ENCODE results near the gene CPAMD8. TPM values are rescaled to one million over a fixed set of nuclear protein-coding genes. Genes with fewer than 3 reads are reported as not detected.

CPAMD8 gene
- total and polyA plus RNA-seq, 9 of the 15 experiments (the other 6 are each of a cell fraction or from before 2014, with no cell fraction given) = 0.20 to 2.1 (median 1.3) TPM

GRCh38 chr19:16897029-16897855 is 129.4 kb downstream of the CPAMD8 start (continued):
- TF ChIP-seq ARID3A (IDR thresholded peaks at IDR 0.05; ENCODE audit: borderline replicate concordance, low read depth, low read length) (no peak), SIN3B (IDR thresholded peaks at IDR 0.05; ENCODE audit: low read depth) (no peak; the same call in 1 of the 2 replicates), ZBTB8A (IDR thresholded peaks at IDR 0.05; ENCODE audit: partially characterized antibody) (no peak), NR3C1 (CRISPR knock-in tag; IDR thresholded peaks at IDR 0.05) (0 out of 2 replicates have a peak, but pooled peaks have one; percentile 45), ZBTB5 (IDR thresholded peaks at IDR 0.05) (no peak), ZNF75A (CRISPR knock-in tag; IDR thresholded peaks at IDR 0.05) (no peak), MAX (CRISPR knock-in tag; IDR thresholded peaks at IDR 0.05) (peak; percentile 76), SNIP1 (IDR thresholded peaks at IDR 0.05; ENCODE audit: low read depth) (no peak), ELF4 (CRISPR knock-in tag; IDR thresholded peaks at IDR 0.05) (peak; percentile 75; the same call in 1 of the 2 replicates), HDGF (IDR thresholded peaks at IDR 0.05) (peak; percentile 70; the same call in 1 of the 2 replicates), KLF16 (IDR thresholded peaks at IDR 0.05) (no peak), SAFB (IDR thresholded peaks at IDR 0.05; ENCODE audit: borderline replicate concordance, low read depth, low read length) (peak; percentile 65; the same call in 1 of the 2 replicates), PCBP1 (IDR thresholded peaks at IDR 0.05; ENCODE audit: low read depth, low read length, poor library complexity, severe bottlenecking) (no peak), TFAM (CRISPR knock-in tag; conservative IDR thresholded peaks at IDR 0.05) (no peak), TCF15 (CRISPR knock-in tag; IDR thresholded peaks at IDR 0.05) (no peak), ZBTB2 (IDR thresholded peaks at IDR 0.05) (peak; percentile 39; the same call in 1 of the 2 replicates), ZNF740 (CRISPR knock-in tag; IDR thresholded peaks at IDR 0.05) (no peak), ZNF740 (tag; IDR thresholded peaks at IDR 0.05) (no peak), GTF2E2 (tag; IDR thresholded peaks at IDR 0.05) (no peak), PPARD (CRISPR knock-in tag; IDR thresholded peaks at IDR 0.05) (no peak), ZNF431 (CRISPR knock-in tag; IDR thresholded peaks at IDR 0.05) (no peak)
